Right renal cortex interstitium (tissue), 3 donors: ENCODE measurements around the gene PLA2G15. TPM values are rescaled to one million over a fixed set of nuclear protein-coding genes. Genes with fewer than 3 reads are reported as not detected.

ENCODE experiments used
- DNase-seq, 3 donors: peaks; one replicate each; pipeline ENCODE4 v3.0.0-alpha.2; 2013; ENCODE audit warnings: low read depth in 3 of 3, low spot score in 2 of 3
- polyA plus RNA-seq, 3 donors: library from polyadenylated mRNA; unstranded; fragments of 120-200 nt; gene quantifications; one replicate each; pipeline ENCODE4 v1.2.1, GENCODE V29; 2013; ENCODE audit not compliant: insufficient read length in 3 of 3

Gene PLA2G15
- polyA plus RNA-seq, 3 donors = 18.8 to 22.4 (median 20.8) TPM

- no peak for DNase-seq
Observed at GRCh38 chr16:68232335-68232734, 12.8 kb upstream of the PLA2G15 start.

- no peak for DNase-seq
Observed at GRCh38 chr16:68233085-68233834, 11.9 kb upstream of the PLA2G15 start.

GRCh38 chr16:68233835-68234187, 11.4 kb upstream of the PLA2G15 start:
- DNase-seq = no peak

GRCh38 chr16:68234188-68235107, 10.7 kb upstream of the PLA2G15 start:
- DNase-seq = no peak

- no peak for DNase-seq
Observed at GRCh38 chr16:68235108-68235886, 9.9 kb upstream of the PLA2G15 start.

GRCh38 chr16:68235887-68236136, 9.4 kb upstream of the PLA2G15 start, which contains the start of gene ESRP2:
TSS of gene ESRP2 (minus strand) at chr16:68236127. CDS start at chr16:68236045, 82 bp downstream.
- no peak for DNase-seq

- no peak for DNase-seq
Observed at GRCh38 chr16:68236137-68236825, 8.9 kb upstream of the PLA2G15 start.

GRCh38 chr16:68236826-68237242, 8.3 kb upstream of the PLA2G15 start:
- no peak for DNase-seq

GRCh38 chr16:68237243-68238028, 7.7 kb upstream of the PLA2G15 start:
- DNase-seq = peak; percentile 92 to 97 (median 95)

GRCh38 chr16:68238029-68238345, 7.2 kb upstream of the PLA2G15 start:
- no peak for DNase-seq

- no peak for DNase-seq
Observed at GRCh38 chr16:68242085-68242484, 3.1 kb upstream of the PLA2G15 start.

GRCh38 chr16:68242926-68243858, 2.0 kb upstream of the PLA2G15 start:
- DNase-seq = no peak

GRCh38 chr16:68244481-68244902, 681 bp upstream of the PLA2G15 start:
- no peak for DNase-seq

- DNase-seq = no peak
Observed at GRCh38 chr16:68246121-68246520, 948 bp downstream of the PLA2G15 start.

- DNase-seq = no peak
Observed at GRCh38 chr16:68246666-68247065, 1.5 kb downstream of the PLA2G15 start.

GRCh38 chr16:68247400-68247799, 2.2 kb downstream of the PLA2G15 start:
- DNase-seq = no peak

GRCh38 chr16:68247932-68248331, 2.8 kb downstream of the PLA2G15 start:
- no peak for DNase-seq

GRCh38 chr16:68249371-68249770, 4.2 kb downstream of the PLA2G15 start:
- DNase-seq = no peak

GRCh38 chr16:68250951-68251350, 5.8 kb downstream of the PLA2G15 start:
- DNase-seq = no peak
